ENCODE data around the gene TMEM178B. TPM values are rescaled to one million over a fixed set of nuclear protein-coding genes. Genes with fewer than 3 reads are reported as not detected.

The TMEM178B gene
- total RNA-seq, 1 experiment from 2014 or later: 1.1 TPM

- in situ Hi-C loops (cut with HindIII; ENCODE audit: low sequenced_read_pairs): no loop called here
- no peak for DNase-seq (ENCODE audit: low spot score)
Measured at GRCh38 chr7:141238596-141239243, 164.9 kb downstream of the TMEM178B start.

GRCh38 chr7:141239661-141240060, 165.8 kb downstream of the TMEM178B start:
- in situ Hi-C loops (cut with HindIII; ENCODE audit: low sequenced_read_pairs): no loop called here
- no peak for DNase-seq (ENCODE audit: low spot score)

GRCh38 chr7:141242568-141242967, 168.7 kb downstream of the TMEM178B start:
- in situ Hi-C loops (cut with HindIII; ENCODE audit: low sequenced_read_pairs): no loop called here
- no peak for DNase-seq (ENCODE audit: low spot score)

- no peak for DNase-seq (ENCODE audit: low spot score)
- in situ Hi-C loops (cut with HindIII; ENCODE audit: low sequenced_read_pairs): no loop called here
Measured at GRCh38 chr7:141243368-141243767, 169.5 kb downstream of the TMEM178B start.

GRCh38 chr7:141244435-141244834, 170.6 kb downstream of the TMEM178B start:
- in situ Hi-C loops (cut with HindIII; ENCODE audit: low sequenced_read_pairs): no loop called here

GRCh38 chr7:141246426-141246825, 172.6 kb downstream of the TMEM178B start:
- in situ Hi-C loops (cut with HindIII; ENCODE audit: low sequenced_read_pairs): no loop called here

More at GRCh38 chr7:141244435-141244834, 170.6 kb downstream of the TMEM178B start:
- DNase-seq (ENCODE audit: low spot score): no peak

GRCh38 chr7:141251180-141251579, 177.3 kb downstream of the TMEM178B start:
- DNase-seq (ENCODE audit: low spot score): no peak
- in situ Hi-C loops (cut with HindIII; ENCODE audit: low sequenced_read_pairs): no loop called here

More at GRCh38 chr7:141246426-141246825, 172.6 kb downstream of the TMEM178B start:
- no peak for DNase-seq (ENCODE audit: low spot score)

- in situ Hi-C loops (cut with HindIII; ENCODE audit: low sequenced_read_pairs): no loop called here
- DNase-seq (ENCODE audit: low spot score): no peak
Measured at GRCh38 chr7:141251957-141252356, 178.1 kb downstream of the TMEM178B start.

GRCh38 chr7:141257597-141257996, 183.7 kb downstream of the TMEM178B start:
- in situ Hi-C loops (cut with HindIII; ENCODE audit: low sequenced_read_pairs): no loop called here
- DNase-seq (ENCODE audit: low spot score): no peak

GRCh38 chr7:141258559-141258958, 184.7 kb downstream of the TMEM178B start:
- in situ Hi-C loops (cut with HindIII; ENCODE audit: low sequenced_read_pairs): no loop called here
- DNase-seq (ENCODE audit: low spot score): no peak

- in situ Hi-C loops (cut with HindIII; ENCODE audit: low sequenced_read_pairs): no loop called here
- peak; percentile 51 for DNase-seq (ENCODE audit: low spot score)
Measured at GRCh38 chr7:141262101-141263090, 188.5 kb downstream of the TMEM178B start.

- in situ Hi-C loops (cut with HindIII; ENCODE audit: low sequenced_read_pairs): no loop called here
- no peak for DNase-seq (ENCODE audit: low spot score)
Measured at GRCh38 chr7:141263508-141263907, 189.6 kb downstream of the TMEM178B start.

GRCh38 chr7:141263983-141264382, 190.1 kb downstream of the TMEM178B start:
- no peak for DNase-seq (ENCODE audit: low spot score)
- in situ Hi-C loops (cut with HindIII; ENCODE audit: low sequenced_read_pairs): no loop called here

- in situ Hi-C loops (cut with HindIII; ENCODE audit: low sequenced_read_pairs): no loop called here
Measured at GRCh38 chr7:141264511-141264910, 190.6 kb downstream of the TMEM178B start.

GRCh38 chr7:141265668-141266067, 191.8 kb downstream of the TMEM178B start:
- in situ Hi-C loops (cut with HindIII; ENCODE audit: low sequenced_read_pairs): no loop called here

More at GRCh38 chr7:141264511-141264910, 190.6 kb downstream of the TMEM178B start:
- DNase-seq (ENCODE audit: low spot score): no peak

GRCh38 chr7:141268614-141269013, 194.8 kb downstream of the TMEM178B start:
- no peak for DNase-seq (ENCODE audit: low spot score)
- in situ Hi-C loops (cut with HindIII; ENCODE audit: low sequenced_read_pairs): no loop called here

More at GRCh38 chr7:141265668-141266067, 191.8 kb downstream of the TMEM178B start:
- no peak for DNase-seq (ENCODE audit: low spot score)

- in situ Hi-C loops (cut with HindIII; ENCODE audit: low sequenced_read_pairs): no loop called here
- DNase-seq (ENCODE audit: low spot score): no peak
Measured at GRCh38 chr7:141271451-141271850, 197.6 kb downstream of the TMEM178B start.

- in situ Hi-C loops (cut with HindIII; ENCODE audit: low sequenced_read_pairs): no loop called here
- no peak for DNase-seq (ENCODE audit: low spot score)
Measured at GRCh38 chr7:141272417-141272816, 198.6 kb downstream of the TMEM178B start.

- DNase-seq (ENCODE audit: low spot score): no peak
- in situ Hi-C loops (cut with HindIII; ENCODE audit: low sequenced_read_pairs): no loop called here
Measured at GRCh38 chr7:141275350-141275749, 201.5 kb downstream of the TMEM178B start.

- in situ Hi-C loops (cut with HindIII; ENCODE audit: low sequenced_read_pairs): no loop called here
- DNase-seq (ENCODE audit: low spot score): no peak
Measured at GRCh38 chr7:141276031-141276430, 202.2 kb downstream of the TMEM178B start.

All from G401 (cell line).